Neural progenitor cell (in vitro differentiated cells): ENCODE measurements around the gene EVI5L. TPM values are rescaled to one million over a fixed set of nuclear protein-coding genes. Genes with fewer than 3 reads are reported as not detected.

Experiments
- DNase-seq: peaks from one replicate; pipeline ENCODE4 v3.0.0-alpha.2; 2016; ENCODE audit warnings: low spot score
- H2AFZ ChIP-seq: fragments of 200-600 bp; sonication (generic); replicated peaks from 2 replicates; pipeline ENCODE4 v1.6.1; 2016; ENCODE audit warnings: antibody characterized with exemption
- H3F3A ChIP-seq: fragments of 200-600 bp; sonication (generic); 2 replicates; pipeline ENCODE4 v1.6.1; 2016; ENCODE audit warnings: antibody characterized with exemption, low read depth
- H3K27ac ChIP-seq: fragments of 200-600 bp; sonication (generic); 2 replicates; pipeline ENCODE4 v1.5.1; 2016; ENCODE audit warnings: mild to moderate bottlenecking
- H3K27me3 ChIP-seq: fragments of 200-600 bp; sonication (generic); 2 replicates; pipeline ENCODE4 v1.6.1; 2016; ENCODE audit warnings: mild to moderate bottlenecking, moderate library complexity
- H3K36me3 ChIP-seq: fragments of 200-600 bp; sonication (generic); 2 replicates; pipeline ENCODE4 v1.5.1; 2016
- H3K4me1 ChIP-seq: fragments of 200-600 bp; sonication (generic); 2 replicates; pipeline ENCODE4 v1.6.1; 2016; ENCODE audit warnings: mixed run types
- H3K4me2 ChIP-seq: fragments of 200-600 bp; sonication (generic); 2 replicates; pipeline ENCODE4 v1.6.1; 2016
- H3K4me3 ChIP-seq: fragments of 200-600 bp; sonication (generic); 2 replicates; pipeline ENCODE4 v1.5.1; 2016
- H3K79me2 ChIP-seq: fragments of 200-600 bp; sonication (generic); 2 replicates; pipeline ENCODE4 v1.6.1; 2016; ENCODE audit warnings: low read depth
- H3K9ac ChIP-seq: fragments of 200-600 bp; sonication (generic); 2 replicates; pipeline ENCODE4 v1.6.1; 2016
- H3K9me3 ChIP-seq: fragments of 200-600 bp; sonication (generic); 2 replicates; pipeline ENCODE4 v1.5.1; 2016; ENCODE audit warnings: low read depth
- H4K20me1 ChIP-seq: fragments of 200-600 bp; sonication (generic); 2 replicates; pipeline ENCODE4 v1.6.1; 2016; ENCODE audit warnings: low read depth
- H3K27ac Mint-ChIP-seq: 3 replicates; pipeline ENCODE4 v1.8.0; 2021; ENCODE audit warnings: mixed read lengths
- H3K27me3 Mint-ChIP-seq: 2 replicates; pipeline ENCODE4 v1.8.0; 2022; ENCODE audit warnings: low read depth, mild to moderate bottlenecking, inconsistent platforms, moderate library complexity, mixed read lengths; ENCODE audit not compliant: insufficient read depth
- H3K36me3 Mint-ChIP-seq: 3 replicates; pipeline ENCODE4 v1.8.0; 2021; ENCODE audit warnings: mixed read lengths
- H3K4me1 Mint-ChIP-seq: 3 replicates; pipeline ENCODE4 v1.8.0; 2021; ENCODE audit warnings: mixed read lengths
- H3K4me3 Mint-ChIP-seq: 3 replicates; pipeline ENCODE4 v1.8.0; 2021; ENCODE audit warnings: mild to moderate bottlenecking, moderate library complexity, mixed read lengths
- H3K9me3 Mint-ChIP-seq: 3 replicates; pipeline ENCODE4 v1.8.0; 2020; ENCODE audit warnings: mixed read lengths
- EZH2 ChIP-seq: fragments of 200-600 bp; sonication (generic); IDR thresholded peaks from 2 replicates; pipeline ENCODE4 v1.6.1; 2017; ENCODE audit warnings: antibody characterized with exemption, mild to moderate bottlenecking, moderate library complexity
- EZH2phosphoT487 ChIP-seq: fragments of 200-600 bp; sonication (generic); IDR thresholded peaks from 2 replicates; pipeline ENCODE4 v1.6.1; 2017; ENCODE audit warnings: antibody characterized with exemption
- total RNA-seq: library from RNA; depleted of rRNA; stranded (reverse); fragments of >200 nt; gene quantifications from 2 replicates; pipeline ENCODE4 v1.2.3, GENCODE V29; 2015; ENCODE audit warnings: low replicate concordance
- TF ChIP-seq, protein P1 (sequence below): fragments of 200-600 bp; sonication (generic); IDR thresholded peaks from 2 replicates; pipeline ENCODE4 v1.5.1; 2017; ENCODE audit warnings: antibody characterized with exemption, mild to moderate bottlenecking

EVI5L gene
- total RNA-seq, 1 donor from 2014 or later: 4.1 TPM

GRCh38 chr19:7856109-7856591, 26.1 kb downstream of the EVI5L start:
- H3K27ac ChIP-seq: no peak overlapping the region
- no peak overlapping the region for H2AFZ ChIP-seq
- H3F3A ChIP-seq: peaks cover 12% of the 10 kb centered on the region
- Mint-ChIP-seq H3K9me3 (no peaks in the 10 kb centered on the region), H3K27me3 (peaks cover 18% of the 10 kb centered on the region), H3K36me3 (no peaks in the 10 kb centered on the region), H3K27ac (no peak overlapping the region), H3K4me3 (no peak overlapping the region), H3K4me1 (peaks cover 13% of the 10 kb centered on the region)
- no peaks in the 10 kb centered on the region for H3K79me2 ChIP-seq
- TF ChIP-seq EZH2phosphoT487: no peak
- TF ChIP-seq, protein P1, sequence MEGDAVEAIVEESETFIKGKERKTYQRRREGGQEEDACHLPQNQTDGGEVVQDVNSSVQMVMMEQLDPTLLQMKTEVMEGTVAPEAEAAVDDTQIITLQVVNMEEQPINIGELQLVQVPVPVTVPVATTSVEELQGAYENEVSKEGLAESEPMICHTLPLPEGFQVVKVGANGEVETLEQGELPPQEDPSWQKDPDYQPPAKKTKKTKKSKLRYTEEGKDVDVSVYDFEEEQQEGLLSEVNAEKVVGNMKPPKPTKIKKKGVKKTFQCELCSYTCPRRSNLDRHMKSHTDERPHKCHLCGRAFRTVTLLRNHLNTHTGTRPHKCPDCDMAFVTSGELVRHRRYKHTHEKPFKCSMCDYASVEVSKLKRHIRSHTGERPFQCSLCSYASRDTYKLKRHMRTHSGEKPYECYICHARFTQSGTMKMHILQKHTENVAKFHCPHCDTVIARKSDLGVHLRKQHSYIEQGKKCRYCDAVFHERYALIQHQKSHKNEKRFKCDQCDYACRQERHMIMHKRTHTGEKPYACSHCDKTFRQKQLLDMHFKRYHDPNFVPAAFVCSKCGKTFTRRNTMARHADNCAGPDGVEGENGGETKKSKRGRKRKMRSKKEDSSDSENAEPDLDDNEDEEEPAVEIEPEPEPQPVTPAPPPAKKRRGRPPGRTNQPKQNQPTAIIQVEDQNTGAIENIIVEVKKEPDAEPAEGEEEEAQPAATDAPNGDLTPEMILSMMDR: no peak
- no peak for TF ChIP-seq EZH2
- no peaks in the 10 kb centered on the region for H3K9me3 ChIP-seq
- H3K4me1 ChIP-seq: peaks cover 6% of the 10 kb centered on the region
- H3K4me2 ChIP-seq: no peak overlapping the region
- H3K9ac ChIP-seq: no peak overlapping the region
- H3K27me3 ChIP-seq: peaks cover 65% of the 10 kb centered on the region
- no peak overlapping the region for H3K4me3 ChIP-seq
- H4K20me1 ChIP-seq: peaks cover 21% of the 10 kb centered on the region
- H3K36me3 ChIP-seq: no peaks in the 10 kb centered on the region
- no peak for DNase-seq

DNA sequence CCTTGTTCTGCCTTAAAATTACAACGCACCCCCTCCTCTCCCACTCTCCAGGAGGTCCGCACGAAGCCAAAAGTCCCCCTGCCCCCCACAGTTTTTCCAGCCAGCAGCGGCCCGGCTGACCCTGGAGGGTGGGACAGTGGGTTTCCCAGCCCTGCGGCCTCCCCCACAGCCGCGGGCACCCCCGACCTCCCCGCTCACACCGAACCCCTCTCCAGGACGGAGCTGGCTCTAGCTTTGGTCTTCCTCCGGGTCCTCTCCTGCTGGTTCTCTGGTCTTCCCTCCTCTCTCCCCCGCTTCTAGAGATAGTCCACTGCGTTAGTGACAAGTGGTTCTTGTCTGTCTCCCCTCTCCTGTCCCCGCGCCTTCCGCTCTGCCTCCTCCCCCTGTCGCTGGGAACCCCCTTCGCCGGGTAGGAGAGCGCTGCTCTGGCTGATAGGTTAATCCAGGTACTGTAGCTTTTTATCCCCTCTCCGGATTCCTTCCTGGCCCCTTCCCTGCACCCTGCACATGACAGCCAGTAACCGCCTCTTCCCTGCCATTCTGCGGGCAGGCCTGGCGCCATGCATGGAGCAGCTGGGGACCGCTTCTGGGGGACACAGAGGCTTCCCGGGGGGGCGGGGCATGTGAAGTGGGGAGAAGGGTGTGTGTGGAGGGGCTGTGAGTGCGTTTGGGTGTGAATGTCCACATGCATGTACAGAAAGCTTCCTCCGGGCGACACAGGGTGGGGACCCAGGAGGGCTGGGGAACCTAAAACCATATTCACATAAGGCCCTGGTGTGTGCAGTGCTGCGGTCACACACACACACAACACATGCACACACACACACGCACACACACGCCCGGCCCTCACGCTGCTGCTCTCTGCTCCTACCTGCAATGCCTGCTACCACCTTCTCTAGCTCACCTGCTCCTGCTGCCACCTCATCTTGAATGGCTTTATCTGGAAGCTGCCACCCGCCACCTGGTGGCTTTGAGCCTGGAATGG, 27.0 kb downstream of the EVI5L start:
- Histone ChIP-seq H3K9me3 (no peaks in the 10 kb centered on the region), H3K79me2 (no peaks in the 10 kb centered on the region), H3K27ac (no peak overlapping the region), H3K9ac (no peak overlapping the region), H3F3A (peaks cover 20% of the 10 kb centered on the region), H2AFZ (no peak overlapping the region), H3K4me3 (no peak overlapping the region), H3K4me1 (peaks cover 10% of the 10 kb centered on the region), H3K36me3 (no peaks in the 10 kb centered on the region), H3K27me3 (peaks cover 73% of the 10 kb centered on the region), H4K20me1 (peaks cover 29% of the 10 kb centered on the region), H3K4me2 (no peak overlapping the region)
- H3K27ac Mint-ChIP-seq: no peak overlapping the region
- H3K4me3 Mint-ChIP-seq: no peak overlapping the region
- no peaks in the 10 kb centered on the region for H3K9me3 Mint-ChIP-seq
- no peaks in the 10 kb centered on the region for H3K36me3 Mint-ChIP-seq
- DNase-seq: no peak
- peaks cover 22% of the 10 kb centered on the region for H3K27me3 Mint-ChIP-seq
- TF ChIP-seq EZH2 (no peak), EZH2phosphoT487 (no peak)
- TF ChIP-seq, protein P1: no peak
- peaks cover 13% of the 10 kb centered on the region for H3K4me1 Mint-ChIP-seq

GRCh38 chr19:7857727-7858108, 27.7 kb downstream of the EVI5L start:
- TF ChIP-seq, protein P1: no peak
- TF ChIP-seq EZH2 (peak; percentile 18), EZH2phosphoT487 (no peak)
- Histone ChIP-seq H3K4me2 (peak overlapping the region; percentile 77), H3K36me3 (no peaks in the 10 kb centered on the region), H4K20me1 (peaks cover 31% of the 10 kb centered on the region), H3K9ac (no peak overlapping the region), H3K4me3 (peak overlapping the region; percentile 47), H3K27me3 (peaks cover 78% of the 10 kb centered on the region), H3K9me3 (no peaks in the 10 kb centered on the region), H2AFZ (peak overlapping the region; percentile 51), H3K79me2 (no peaks in the 10 kb centered on the region), H3F3A (peaks cover 23% of the 10 kb centered on the region), H3K27ac (no peak overlapping the region), H3K4me1 (peaks cover 12% of the 10 kb centered on the region)
- H3K4me3 Mint-ChIP-seq: no peak overlapping the region
- peaks cover 24% of the 10 kb centered on the region for H3K27me3 Mint-ChIP-seq
- H3K9me3 Mint-ChIP-seq: no peaks in the 10 kb centered on the region
- no peaks in the 10 kb centered on the region for H3K36me3 Mint-ChIP-seq
- H3K27ac Mint-ChIP-seq: no peak overlapping the region
- DNase-seq: no peak
- H3K4me1 Mint-ChIP-seq: peaks cover 10% of the 10 kb centered on the region
